Left renal pelvis (tissue), 4 donors: ENCODE data around the gene PACSIN1. TPM values are rescaled to one million over a fixed set of nuclear protein-coding genes. Genes with fewer than 3 reads are reported as not detected.
"Not testable (repeated sequence)": the region's sequence is repeated elsewhere in the genome, so short reads cannot be mapped to it uniquely, and the experiment has no call there.

Experiments
- DNase-seq, 4 donors: peaks; one replicate each; pipeline ENCODE4 v3.0.0-alpha.2; 2013; ENCODE audit warnings: low read depth in 4 of 4, low spot score in 3 of 4
- polyA plus RNA-seq, 4 donors: library from polyadenylated mRNA; unstranded; fragments of 120-200 nt; gene quantifications; one replicate each; pipeline ENCODE4 v1.2.1, GENCODE V29; 2013; ENCODE audit not compliant: insufficient read length in 4 of 4

Gene PACSIN1
- polyA plus RNA-seq, 4 donors: 0.59 to 0.89 (median 0.71) TPM

GRCh38 chr6:34484899-34485298 is 19.0 kb downstream of the PACSIN1 start:
- DNase-seq: no peak

- DNase-seq: no peak
Measured at GRCh38 chr6:34485321-34486060, 19.6 kb downstream of the PACSIN1 start.

DNA sequence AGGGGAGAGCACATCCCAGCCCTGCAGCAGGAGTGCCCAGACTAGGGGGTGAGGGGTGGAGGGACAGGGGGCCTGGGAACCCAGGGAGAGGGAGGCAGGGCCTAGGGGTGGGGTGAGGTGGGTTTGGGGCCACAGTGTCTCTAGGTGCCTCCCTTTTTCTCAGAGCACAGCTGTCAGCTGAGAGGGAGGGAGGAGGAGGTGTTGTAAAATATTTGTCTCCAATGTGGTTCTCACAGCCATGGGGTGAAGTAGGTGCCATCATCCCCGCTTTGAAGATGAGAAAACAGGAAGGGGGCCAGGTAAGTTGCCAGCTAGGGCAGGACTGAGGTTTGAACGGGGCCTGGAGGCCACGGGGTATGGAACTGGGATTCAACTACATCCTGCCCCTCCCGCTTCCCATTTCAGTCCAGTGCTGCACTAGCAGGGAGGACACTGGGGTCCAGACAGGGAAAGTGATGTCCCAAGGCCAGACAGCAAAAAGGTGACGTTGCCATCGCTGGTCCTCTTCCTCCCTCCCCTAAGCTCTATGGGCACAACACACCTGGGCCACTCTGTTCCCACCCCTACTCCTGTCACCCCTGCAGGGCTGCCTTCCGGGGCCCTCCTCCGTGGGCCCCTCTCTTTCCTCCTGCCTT is 20.3 kb downstream of the PACSIN1 start:
- DNase-seq: no peak

- not testable (repeated sequence) for DNase-seq
Measured at GRCh38 chr6:34486886-34487285, 21.0 kb downstream of the PACSIN1 start.

- DNase-seq: no peak
Measured at GRCh38 chr6:34487536-34487935, 21.7 kb downstream of the PACSIN1 start.

- no peak for DNase-seq
Measured at GRCh38 chr6:34489207-34489805, 23.4 kb downstream of the PACSIN1 start.

DNA sequence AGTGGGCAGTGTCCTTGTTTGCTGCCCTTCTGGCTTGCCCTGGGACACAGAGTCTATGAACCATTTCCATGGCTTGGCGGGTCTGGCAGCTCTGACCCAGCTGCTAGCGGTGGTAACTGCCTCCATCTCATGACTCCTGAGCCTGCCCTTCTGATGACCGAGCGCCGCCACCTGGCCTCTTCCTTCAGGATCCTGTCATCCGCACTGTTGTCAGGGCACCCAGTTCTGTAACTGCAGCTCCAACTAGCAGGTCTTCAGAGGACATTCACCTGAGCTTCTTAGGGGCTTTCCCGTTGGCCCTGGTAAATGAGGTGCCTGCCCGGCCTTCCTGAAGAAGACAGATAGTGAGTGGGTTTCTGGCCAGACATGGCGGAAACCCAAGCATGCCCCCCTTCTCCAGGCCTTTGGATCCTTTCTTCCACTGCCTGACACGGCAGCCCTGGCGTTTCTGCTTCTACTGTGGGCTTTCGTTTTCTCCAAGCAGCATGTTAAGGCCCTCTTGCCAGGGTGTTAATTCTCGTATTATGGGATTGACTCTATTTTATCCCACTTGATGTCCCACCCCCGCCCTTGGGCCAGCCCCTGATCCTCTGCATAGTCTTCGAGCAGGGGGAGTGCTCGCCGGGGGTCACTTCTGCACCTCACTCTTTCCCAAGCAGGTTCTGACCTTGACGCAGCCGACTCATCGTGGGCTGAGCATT is 24.7 kb downstream of the PACSIN1 start:
- DNase-seq: no peak

- no peak for DNase-seq
Measured at GRCh38 chr6:34491091-34491430, 25.2 kb downstream of the PACSIN1 start.

DNA sequence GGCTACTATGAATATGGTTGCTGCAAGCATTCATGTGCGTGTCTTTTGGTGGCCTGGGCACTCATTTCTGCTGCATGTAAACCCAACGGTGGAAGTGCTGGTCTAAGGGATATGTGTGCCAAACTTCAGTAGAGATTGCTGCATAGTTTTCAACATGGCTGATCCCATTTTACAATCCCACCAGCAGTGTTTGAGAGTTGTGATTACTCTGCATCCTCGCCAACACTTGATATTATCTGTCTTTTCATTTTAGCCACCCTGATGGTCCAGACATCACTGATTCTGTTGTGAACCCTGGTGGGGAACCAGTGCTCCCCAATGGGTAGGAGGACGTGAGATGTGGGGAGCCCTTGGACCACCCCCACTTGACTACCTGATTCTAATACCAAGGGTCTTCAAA is 27.5 kb downstream of the PACSIN1 start:
- no peak for DNase-seq

- no peak for DNase-seq
Measured at GRCh38 chr6:34494973-34495372, 29.1 kb downstream of the PACSIN1 start.

- no peak for DNase-seq
Measured at GRCh38 chr6:34496103-34496685, 30.3 kb downstream of the PACSIN1 start.

DNA sequence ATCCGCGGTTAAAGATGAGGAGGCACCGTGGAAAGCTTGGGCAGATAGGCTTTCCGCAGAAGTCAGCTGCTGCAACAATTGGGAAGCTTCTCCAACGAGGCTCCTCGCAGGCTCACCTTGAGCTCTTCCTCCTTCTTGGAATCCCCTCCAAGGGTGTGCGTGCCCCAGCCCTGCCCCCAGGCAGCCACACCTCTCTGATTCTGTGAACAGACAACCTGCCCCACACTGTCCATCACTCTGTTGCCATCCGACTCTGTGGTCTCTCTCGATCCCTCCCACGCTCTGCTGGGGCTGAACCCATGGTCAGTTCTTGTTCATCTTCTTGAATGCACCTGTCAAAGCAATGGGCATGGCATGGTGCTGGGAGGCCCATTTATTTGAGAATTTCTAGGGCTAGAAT is 31.5 kb downstream of the PACSIN1 start:
- DNase-seq: no peak

- DNase-seq: no peak
Measured at GRCh38 chr6:34506718-34507117, 40.8 kb downstream of the PACSIN1 start.

DNA sequence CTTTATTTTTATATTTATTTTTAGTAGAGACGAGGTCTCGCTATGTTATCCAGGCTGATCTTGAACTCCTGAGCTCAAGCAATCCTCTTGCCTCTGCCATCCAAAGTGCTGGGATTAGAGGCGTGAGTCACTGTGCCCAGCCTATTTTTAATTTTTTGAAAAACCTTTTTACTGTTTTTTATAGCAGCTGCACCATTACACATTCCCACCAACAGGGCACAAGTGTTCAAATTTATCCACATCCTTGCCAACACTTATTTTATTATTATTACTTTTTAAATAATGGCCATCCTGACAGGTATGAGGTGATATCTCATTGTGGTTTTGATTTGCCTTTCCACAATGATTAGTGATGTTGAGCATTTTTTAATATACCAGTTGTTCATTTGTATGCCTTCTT is 42.5 kb downstream of the PACSIN1 start:
- DNase-seq: no peak

GRCh38 chr6:34509782-34510181 is 43.9 kb downstream of the PACSIN1 start:
- DNase-seq: no peak

DNA sequence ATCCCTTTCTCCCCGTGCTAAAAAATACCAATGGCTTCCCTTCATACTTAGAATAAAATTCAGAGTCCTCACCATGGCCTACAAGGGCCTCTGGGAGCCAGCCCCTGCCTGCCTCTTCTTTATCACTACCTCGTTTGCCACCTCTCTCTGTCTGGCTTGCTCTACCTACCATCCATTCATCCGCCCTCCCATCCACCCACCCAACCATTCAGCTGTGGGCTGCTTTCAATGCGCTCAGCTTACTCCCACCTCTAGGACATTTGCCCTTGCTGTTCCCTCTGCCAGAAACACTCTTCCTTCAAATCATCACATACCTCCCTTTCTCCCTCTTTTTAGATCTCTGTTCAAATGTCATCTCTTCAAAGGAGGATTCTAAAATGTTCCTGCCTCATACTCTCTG is 44.4 kb downstream of the PACSIN1 start:
- no peak for DNase-seq

DNA sequence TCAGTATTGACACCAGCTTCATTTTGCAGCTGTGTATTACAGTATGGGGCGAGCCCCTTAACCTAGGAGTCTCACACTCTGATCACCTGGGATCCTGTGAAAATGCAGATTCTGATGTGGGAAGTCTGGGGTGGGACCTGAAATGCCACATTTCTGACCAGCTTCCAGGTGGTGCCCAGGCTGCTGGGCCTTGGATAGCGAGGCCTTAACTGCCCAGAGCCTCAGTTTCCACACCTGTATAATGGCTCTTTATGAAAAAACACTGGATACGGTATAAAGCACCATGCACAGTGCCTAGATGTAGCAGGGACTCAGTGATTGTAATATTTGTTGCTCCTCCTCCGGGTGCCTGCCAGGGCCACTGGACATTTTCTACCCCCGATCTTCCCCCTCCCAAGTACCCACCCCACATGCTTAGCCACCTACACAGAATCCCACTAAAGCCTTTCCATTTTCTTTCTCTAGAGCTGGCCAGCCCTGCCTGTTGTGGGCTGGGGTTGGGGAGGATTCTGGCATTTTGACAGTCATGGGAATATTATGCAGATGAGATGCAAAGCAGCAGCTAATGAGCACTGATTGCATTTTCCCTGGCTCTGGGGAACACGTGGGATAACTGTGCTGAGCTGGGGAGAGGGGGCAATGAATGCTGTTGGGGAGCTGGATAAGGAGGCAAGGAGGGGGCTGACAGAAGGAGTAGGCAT is 45.5 kb downstream of the PACSIN1 start:
- DNase-seq: no peak

- DNase-seq: no peak
Measured at GRCh38 chr6:34511915-34512737, 46.2 kb downstream of the PACSIN1 start.

DNA sequence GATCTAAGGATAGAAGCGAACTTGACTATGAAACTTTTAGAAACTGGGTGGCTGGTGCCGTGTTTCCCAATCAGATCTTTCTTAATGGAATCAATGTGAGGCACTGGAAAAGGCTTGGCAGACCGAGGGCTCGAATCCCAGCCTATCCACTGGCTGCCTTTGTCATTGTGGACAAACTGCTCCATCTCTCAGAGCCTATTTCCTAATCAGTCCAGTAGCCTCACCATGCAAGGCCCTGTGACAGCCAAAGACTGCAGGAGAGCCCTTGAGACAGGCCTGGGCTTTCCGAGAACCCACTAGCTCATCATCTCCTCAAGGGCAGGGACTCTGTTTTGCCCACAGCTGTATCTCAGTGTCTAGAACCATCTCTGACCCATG is 46.9 kb downstream of the PACSIN1 start:
- DNase-seq: no peak

GRCh38 chr6:34513646-34514045 is 47.8 kb downstream of the PACSIN1 start:
- DNase-seq: no peak
